HepG2 (cell line): ENCODE measurements around the gene PRM3. TPM values are rescaled to one million over a fixed set of nuclear protein-coding genes. Genes with fewer than 3 reads are reported as not detected.
A peak's percentile ranks its signal among the peaks of the same experiment; 100 is the strongest.

Experiments used
- CAMTA2 ChIP-seq: sonication (generic); formaldehyde crosslinking; IDR thresholded peaks from 2 replicates; pipeline ENCODE4 v1.4.0; 2020; ENCODE audit warnings: mild to moderate bottlenecking, missing genetic modification reagents, borderline replicate concordance
- CCAR2 ChIP-seq: fragments of 200-400 bp; formaldehyde crosslinking; optimal IDR thresholded peaks from 2 replicates; pipeline ENCODE3; 2018; ENCODE audit warnings: low read depth, mild to moderate bottlenecking, low read length, moderate library complexity
- CEBPB ChIP-seq: IDR thresholded peaks from 2 replicates; pipeline ENCODE4 v1.6.1; 2011; ENCODE audit warnings: low read depth, low read length, improper control_type of control experiment, borderline replicate concordance
- MEIS1 ChIP-seq: sonication (generic); formaldehyde crosslinking; IDR thresholded peaks from 2 replicates; pipeline ENCODE4 v1.9.0; 2021; ENCODE audit warnings: mild to moderate bottlenecking, missing genetic modification reagents, moderate library complexity, borderline replicate concordance
- NCOA1 ChIP-seq: sonication (generic); formaldehyde crosslinking; IDR thresholded peaks from 2 replicates; pipeline ENCODE4 v1.9.0; 2021; ENCODE audit warnings: missing genetic modification reagents
- NR0B2 ChIP-seq: sonication (generic); formaldehyde crosslinking; IDR thresholded peaks from 2 replicates; pipeline ENCODE4 v1.4.0; 2020; ENCODE audit warnings: mild to moderate bottlenecking, missing genetic modification reagents
- PATZ1 ChIP-seq: sonication (generic); formaldehyde crosslinking; IDR thresholded peaks from 2 replicates; pipeline ENCODE4 v1.4.0; 2020; ENCODE audit warnings: missing genetic modification reagents
- PPARG ChIP-seq: conservative IDR thresholded peaks from 2 replicates; pipeline ENCODE4 v1.6.1; 2016; ENCODE audit warnings: missing biosample characterization, missing genetic modification reagents
- PRDM15 ChIP-seq: sonication (generic); formaldehyde crosslinking; IDR thresholded peaks from 2 replicates; pipeline ENCODE4 v1.4.0; 2020; ENCODE audit warnings: missing genetic modification reagents
- RCOR2 ChIP-seq: IDR thresholded peaks from 2 replicates; pipeline ENCODE4 v1.6.1; 2016; ENCODE audit warnings: missing biosample characterization, missing genetic modification reagents
- SOX6 ChIP-seq, 2 experiments: fragments of 450-650 bp in 1 of 2; sonication (generic) in 1 of 2; formaldehyde crosslinking in 1 of 2; IDR thresholded peaks; 2 replicates each; pipeline versions ENCODE4 v1.4.0 to v1.6.1; 2017 to 2020; ENCODE audit warnings: antibody characterized with exemption in 1 of 2, mild to moderate bottlenecking in 1 of 2, missing genetic modification reagents in 1 of 2
- ZNF207 ChIP-seq: fragments of 450-650 bp; IDR thresholded peaks from 2 replicates; pipeline ENCODE4 v1.6.1; 2016; ENCODE audit warnings: antibody characterized with exemption, borderline replicate concordance
- ZNF331 ChIP-seq: sonication (generic); formaldehyde crosslinking; IDR thresholded peaks from 2 replicates; pipeline ENCODE4 v1.4.0; 2020; ENCODE audit warnings: missing genetic modification reagents
- ZNF687 ChIP-seq: sonication (generic); formaldehyde crosslinking; IDR thresholded peaks from 2 replicates; pipeline ENCODE4 v1.5.1; 2020; ENCODE audit warnings: mild to moderate bottlenecking, missing genetic modification reagents, moderate library complexity
- ZNF768 ChIP-seq: sonication (generic); formaldehyde crosslinking; IDR thresholded peaks from 2 replicates; pipeline ENCODE4 v1.4.0; 2020; ENCODE audit warnings: missing genetic modification reagents
- polyA plus RNA-seq, 8 experiments: library from polyadenylated mRNA; depleted of rRNA in 3 of 8; stranded (reverse) in 7 of 8; unstranded in 1 of 8; fragments of >200 nt; fragmentation: Illumina TruSeq in 4 of 8; extraction: Trizol in 4 of 8; gene quantifications; 2 replicates each; pipeline versions ENCODE4 v1.2.1 to v1.2.3, GENCODE V29; 2011 to 2016; ENCODE audit warnings: low read depth in 4 of 8, missing spikeins in 1 of 8, mixed read lengths in 1 of 8; ENCODE audit not compliant: insufficient read depth in 1 of 8
- total RNA-seq, 5 experiments: library from RNA; depleted of rRNA; stranded (reverse); fragments of >200 nt; fragmentation: Illumina TruSeq; extraction: Trizol; gene quantifications; 2 replicates each; pipeline ENCODE4 v1.2.3, GENCODE V29; 2016; ENCODE audit warnings: low read depth in 1 of 5

Gene PRM3
- total and polyA plus RNA-seq, 2 of the 13 experiments (the other 11 are each of a cell fraction or from before 2014, with no cell fraction given): not detected

- TF ChIP-seq PRDM15 (CRISPR knock-in tag) (no peak), MEIS1 (CRISPR knock-in tag) (peak; percentile 66; the same call in 1 of the 2 replicates), ZNF331 (CRISPR knock-in tag) (no peak; the same call in 1 of the 2 replicates), NR0B2 (peak; percentile 85; the same call in 1 of the 2 replicates), RCOR2 (no peak), ZNF207 (no peak), PATZ1 (no peak), SOX6 (IDR thresholded peaks at IDR 0.05) (no peak), SOX6 (CRISPR knock-in tag; IDR thresholded peaks at IDR 0.05) (peak; percentile 33; the same call in 1 of the 2 replicates), PPARG (CRISPR knock-in tag) (no peak), CAMTA2 (CRISPR knock-in tag) (peak; percentile 65; the same call in 1 of the 2 replicates), CCAR2 (no peak), ZNF768 (CRISPR knock-in tag) (peak; percentile 34; the same call in 1 of the 2 replicates), NCOA1 (no peak), ZNF687 (CRISPR knock-in tag) (peak; percentile 60), CEBPB (no peak)
Measured at GRCh38 chr16:11307639-11308492, 34.4 kb upstream of the PRM3 start (continued).
